ENCODE results near the gene LTBP3.

LTBP3 gene

DNA sequence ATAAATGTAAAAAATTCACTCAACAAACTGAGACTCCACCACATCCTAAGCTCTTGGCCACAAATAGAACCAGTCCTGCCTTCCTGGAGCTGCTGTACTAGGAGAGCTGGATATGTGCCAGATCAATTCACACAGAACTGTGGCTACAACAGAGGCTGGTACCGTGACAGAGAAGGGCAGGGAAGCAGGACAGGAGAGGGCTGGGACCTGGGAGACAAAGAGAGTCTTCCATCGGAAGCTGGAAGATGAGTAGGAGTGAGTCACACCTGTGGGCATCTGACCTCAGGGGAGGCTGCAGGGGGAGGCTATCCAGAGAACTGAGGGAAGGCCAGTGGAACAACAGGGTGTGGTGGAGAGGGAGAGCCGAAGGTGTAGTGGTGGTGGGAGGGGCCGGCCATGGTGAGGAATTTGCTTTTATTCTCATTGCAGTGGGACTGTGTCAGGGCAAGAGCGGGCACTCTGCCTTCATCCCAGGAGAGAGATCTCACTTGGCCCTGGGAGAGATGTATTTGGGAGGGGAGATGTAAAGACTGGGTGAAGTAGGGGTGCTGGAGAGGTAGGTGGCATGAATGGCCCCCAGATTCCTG is 1.9 kb upstream of the LTBP3 start:
- no peaks in the 10 kb centered on the region for H3K27me3 ChIP-seq (ENCODE audit: control insufficient read depth in 1 of 2, insufficient read depth in 2 of 2, low read length in 2 of 2)
- peaks cover 53% of the 10 kb centered on the region for H3K4me1 ChIP-seq (ENCODE audit: control insufficient read depth, insufficient read depth, low read length)
- H3K27ac ChIP-seq (ENCODE audit: low read length), result peak overlapping the region; percentile 97
- peak overlapping the region; percentile 12 to 42 for H3K9ac ChIP-seq (ENCODE audit: low read length in 2 of 2)
- no peaks in the 10 kb centered on the region for H3K9me3 ChIP-seq (ENCODE audit: control insufficient read depth in 2 of 2, low read length in 2 of 2)
- H3K4me3 ChIP-seq (ENCODE audit: low read length in 2 of 2), result peak overlapping the region in 1 of 2 donors; percentile 8
- H3K36me3 ChIP-seq (ENCODE audit: control insufficient read depth in 2 of 2, insufficient read depth in 2 of 2, low read length in 2 of 2), result no peaks in the 10 kb centered on the region

DNA sequence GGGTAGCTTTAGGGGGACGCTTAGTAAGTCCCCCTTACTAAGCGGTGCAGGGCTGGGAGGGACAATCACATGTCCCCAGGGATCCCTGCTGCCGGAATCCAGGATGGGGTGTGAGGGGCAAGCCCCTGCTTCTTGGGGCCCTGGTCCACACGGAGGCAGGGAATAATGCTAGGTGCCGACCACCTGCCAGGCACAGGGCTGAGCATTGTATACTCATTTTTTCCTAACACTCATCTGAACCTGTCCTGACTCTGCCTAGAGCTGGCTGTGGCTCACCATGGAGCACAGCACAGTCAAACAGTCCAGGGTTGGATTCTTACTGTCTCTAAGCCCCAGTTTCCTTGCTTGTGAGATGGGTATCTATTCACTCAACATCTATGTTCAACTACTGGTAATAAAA is 1.4 kb upstream of the LTBP3 start:
- Histone ChIP-seq H3K9ac (ENCODE audit: low read length in 2 of 2) (peak overlapping the region; percentile 21 to 88), H3K27ac (ENCODE audit: low read length) (peak overlapping the region; percentile 97), H3K9me3 (ENCODE audit: control insufficient read depth in 2 of 2, low read length in 2 of 2) (no peaks in the 10 kb centered on the region), H3K4me3 (ENCODE audit: low read length in 2 of 2) (peak overlapping the region in 1 of 2 donors; percentile 15), H3K36me3 (ENCODE audit: control insufficient read depth in 2 of 2, insufficient read depth in 2 of 2, low read length in 2 of 2) (no peaks in the 10 kb centered on the region), H3K27me3 (ENCODE audit: control insufficient read depth in 1 of 2, insufficient read depth in 2 of 2, low read length in 2 of 2) (no peaks in the 10 kb centered on the region), H3K4me1 (ENCODE audit: control insufficient read depth, insufficient read depth, low read length) (peaks cover 58% of the 10 kb centered on the region)

DNA sequence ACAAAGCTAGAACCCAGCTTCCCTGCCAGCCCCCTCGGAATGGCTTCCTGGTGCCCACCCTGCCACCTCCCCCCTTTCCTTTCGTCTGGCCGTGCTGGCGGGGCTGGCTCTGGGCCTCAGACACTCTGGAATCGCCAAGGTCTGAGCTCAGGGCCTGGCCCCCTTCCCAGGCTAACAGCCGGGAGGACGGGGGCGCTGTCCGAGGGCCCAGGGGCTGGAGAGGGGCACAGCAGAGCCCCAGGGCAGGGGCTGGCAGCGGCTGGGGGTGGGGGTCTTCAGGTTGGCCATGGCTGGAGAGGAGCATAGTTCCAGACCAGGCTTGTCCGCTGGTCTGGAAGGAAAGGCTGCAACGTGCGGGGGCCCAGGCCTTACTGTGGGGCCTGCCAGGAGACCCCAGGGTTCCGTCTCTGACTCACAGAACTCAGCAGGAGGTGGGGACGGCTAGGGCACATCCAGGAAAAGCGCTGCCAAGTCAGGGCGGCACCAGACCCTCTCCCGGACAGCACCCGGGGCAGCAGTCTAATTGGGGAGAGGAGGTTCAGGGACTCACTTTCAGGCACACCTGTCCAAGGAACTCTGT is 861 bp upstream of the LTBP3 start:
- Histone ChIP-seq H3K36me3 (ENCODE audit: control insufficient read depth in 2 of 2, insufficient read depth in 2 of 2, low read length in 2 of 2) (no peaks in the 10 kb centered on the region), H3K27me3 (ENCODE audit: control insufficient read depth in 1 of 2, insufficient read depth in 2 of 2, low read length in 2 of 2) (no peaks in the 10 kb centered on the region), H3K27ac (ENCODE audit: low read length) (peak overlapping the region; percentile 97), H3K9me3 (ENCODE audit: control insufficient read depth in 2 of 2, low read length in 2 of 2) (no peaks in the 10 kb centered on the region), H3K4me1 (ENCODE audit: control insufficient read depth, insufficient read depth, low read length) (peaks cover 61% of the 10 kb centered on the region), H3K9ac (ENCODE audit: low read length in 2 of 2) (peak overlapping the region; percentile 88), H3K4me3 (ENCODE audit: low read length in 2 of 2) (peak overlapping the region; percentile 67 to 69)

DNA sequence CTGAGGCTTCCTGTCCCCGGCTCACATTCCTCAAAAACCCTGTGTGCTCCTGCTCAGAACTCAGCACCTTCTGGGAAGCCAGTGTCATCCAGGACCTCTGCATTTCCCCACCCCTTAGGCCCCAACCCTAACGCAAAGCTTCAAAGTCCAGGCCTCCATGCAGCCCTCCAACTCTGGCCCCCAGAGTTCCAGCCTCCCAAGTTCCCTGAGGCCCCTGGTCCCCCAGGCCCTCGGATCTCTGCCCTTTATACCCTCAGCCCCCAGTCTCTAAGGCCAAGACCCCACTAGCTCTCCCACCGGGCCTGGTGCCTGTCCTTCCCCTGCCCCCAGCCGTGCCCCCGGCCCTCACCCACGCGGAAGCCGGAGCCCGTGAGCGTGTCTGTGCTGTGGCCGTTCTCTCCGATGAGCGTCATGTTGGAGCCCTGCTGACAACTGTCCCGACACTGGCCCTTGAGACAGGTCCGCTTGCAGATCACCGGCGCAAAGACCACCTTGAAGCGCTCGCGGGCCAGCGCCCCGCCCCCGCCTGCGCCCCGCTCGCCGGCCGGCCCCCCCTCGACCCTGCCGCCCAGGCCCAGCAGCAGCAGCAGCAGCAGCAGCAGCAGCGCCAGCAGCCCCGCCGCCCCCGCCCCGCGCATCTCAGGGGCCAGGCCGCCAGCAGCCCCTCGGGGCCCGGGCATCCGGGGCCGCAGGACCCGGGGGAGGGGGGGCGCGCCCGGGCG is 718 bp downstream of the LTBP3 start:
- peak overlapping the region; percentile 67 to 80 for H3K4me3 ChIP-seq (ENCODE audit: low read length in 2 of 2)
- H3K27me3 ChIP-seq (ENCODE audit: control insufficient read depth in 1 of 2, insufficient read depth in 2 of 2, low read length in 2 of 2), result no peaks in the 10 kb centered on the region
- H3K4me1 ChIP-seq (ENCODE audit: control insufficient read depth, insufficient read depth, low read length), result peaks cover 62% of the 10 kb centered on the region
- H3K27ac ChIP-seq (ENCODE audit: low read length), result peak overlapping the region; percentile 97
- H3K36me3 ChIP-seq (ENCODE audit: control insufficient read depth in 2 of 2, insufficient read depth in 2 of 2, low read length in 2 of 2), result peaks cover 2 to 3% of the 10 kb centered on the region in 2 donors
- H3K9me3 ChIP-seq (ENCODE audit: control insufficient read depth in 2 of 2, low read length in 2 of 2), result no peaks in the 10 kb centered on the region
- H3K9ac ChIP-seq (ENCODE audit: low read length in 2 of 2), result peak overlapping the region; percentile 80 to 86

DNA sequence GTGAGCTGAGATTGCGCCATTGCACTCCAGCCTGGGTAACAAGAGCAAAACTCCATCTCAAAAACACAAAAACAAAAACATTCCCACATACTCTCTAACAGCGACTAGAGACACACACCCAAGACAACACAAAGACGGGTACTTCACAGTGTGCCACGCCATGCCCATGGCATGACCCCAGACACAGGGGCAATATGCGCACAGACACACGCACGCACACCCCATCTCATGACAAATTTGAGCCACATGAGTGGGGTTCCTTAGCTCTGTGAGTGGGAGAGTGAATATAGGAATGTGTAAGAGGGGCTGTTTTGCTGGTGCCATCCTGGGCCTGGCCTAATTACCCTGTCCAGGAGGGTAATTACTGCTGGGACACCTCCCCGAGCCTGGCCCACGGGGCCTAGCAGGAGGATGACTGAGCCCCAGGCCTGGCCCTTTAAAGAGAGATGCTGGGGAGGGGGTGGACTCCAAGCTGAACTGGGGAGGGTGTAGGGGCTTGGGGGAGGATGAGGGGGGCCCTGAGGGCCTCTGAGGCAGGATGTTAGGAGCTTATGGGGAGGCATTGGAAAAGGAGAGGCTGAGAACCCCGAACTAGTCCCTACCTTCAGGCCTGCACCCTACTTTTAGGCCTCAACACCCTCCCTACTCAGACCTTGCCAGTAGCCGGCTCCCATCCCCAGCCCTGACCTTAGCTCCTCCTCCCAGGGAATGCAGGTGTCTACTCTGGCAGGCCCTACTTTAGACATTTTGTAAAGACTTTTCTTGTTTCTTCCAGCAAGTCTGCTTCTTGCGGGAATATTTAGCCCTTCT is 1.5 kb downstream of the LTBP3 start:
- peak overlapping the region; percentile 80 to 86 for H3K9ac ChIP-seq (ENCODE audit: low read length in 2 of 2)
- H3K9me3 ChIP-seq (ENCODE audit: control insufficient read depth in 2 of 2, low read length in 2 of 2), result no peaks in the 10 kb centered on the region
- peaks cover 9% of the 10 kb centered on the region in 2 donors for H3K36me3 ChIP-seq (ENCODE audit: control insufficient read depth in 2 of 2, insufficient read depth in 2 of 2, low read length in 2 of 2)
- no peaks in the 10 kb centered on the region for H3K27me3 ChIP-seq (ENCODE audit: control insufficient read depth in 1 of 2, insufficient read depth in 2 of 2, low read length in 2 of 2)
- H3K27ac ChIP-seq (ENCODE audit: low read length), result peak overlapping the region; percentile 84
- H3K4me3 ChIP-seq (ENCODE audit: low read length in 2 of 2), result peak overlapping the region; percentile 67 to 80
- H3K4me1 ChIP-seq (ENCODE audit: control insufficient read depth, insufficient read depth, low read length), result peaks cover 69% of the 10 kb centered on the region

DNA sequence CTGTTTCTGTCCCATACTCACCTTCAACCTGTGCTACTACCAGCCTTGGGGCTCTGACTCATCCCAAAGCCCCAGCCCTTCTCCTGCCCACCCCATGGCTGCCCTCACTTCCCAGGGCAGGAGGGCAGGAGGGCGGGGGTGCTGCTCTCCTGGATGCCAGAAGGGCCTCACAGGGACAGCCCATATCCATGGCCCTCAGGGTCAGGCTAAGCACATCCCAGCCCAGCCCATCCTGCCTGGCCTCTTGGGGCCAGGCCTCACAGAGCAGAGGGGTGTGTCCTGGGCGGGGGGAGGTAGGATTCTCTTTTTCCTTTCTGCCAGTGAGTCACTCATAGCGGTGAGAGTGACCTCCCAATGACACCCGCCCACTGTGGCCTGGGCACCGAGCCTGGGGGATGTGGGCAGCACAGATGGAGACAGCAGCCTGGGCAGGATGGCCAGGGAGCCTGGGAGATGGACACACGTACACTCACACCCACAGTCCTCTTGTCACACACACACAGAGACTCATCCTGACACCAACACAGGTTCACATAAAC is 2.4 kb downstream of the LTBP3 start:
- peak overlapping the region in 1 of 2 donors; percentile 22 for H3K4me3 ChIP-seq (ENCODE audit: low read length in 2 of 2)
- peak overlapping the region; percentile 42 to 86 for H3K9ac ChIP-seq (ENCODE audit: low read length in 2 of 2)
- H3K9me3 ChIP-seq (ENCODE audit: control insufficient read depth in 2 of 2, low read length in 2 of 2), result no peaks in the 10 kb centered on the region
- H3K36me3 ChIP-seq (ENCODE audit: control insufficient read depth in 2 of 2, insufficient read depth in 2 of 2, low read length in 2 of 2), result peaks cover 11 to 14% of the 10 kb centered on the region in 2 donors
- peak overlapping the region; percentile 55 for H3K27ac ChIP-seq (ENCODE audit: low read length)
- H3K27me3 ChIP-seq (ENCODE audit: control insufficient read depth in 1 of 2, insufficient read depth in 2 of 2, low read length in 2 of 2), result no peaks in the 10 kb centered on the region
- H3K4me1 ChIP-seq (ENCODE audit: control insufficient read depth, insufficient read depth, low read length), result peaks cover 62% of the 10 kb centered on the region

DNA sequence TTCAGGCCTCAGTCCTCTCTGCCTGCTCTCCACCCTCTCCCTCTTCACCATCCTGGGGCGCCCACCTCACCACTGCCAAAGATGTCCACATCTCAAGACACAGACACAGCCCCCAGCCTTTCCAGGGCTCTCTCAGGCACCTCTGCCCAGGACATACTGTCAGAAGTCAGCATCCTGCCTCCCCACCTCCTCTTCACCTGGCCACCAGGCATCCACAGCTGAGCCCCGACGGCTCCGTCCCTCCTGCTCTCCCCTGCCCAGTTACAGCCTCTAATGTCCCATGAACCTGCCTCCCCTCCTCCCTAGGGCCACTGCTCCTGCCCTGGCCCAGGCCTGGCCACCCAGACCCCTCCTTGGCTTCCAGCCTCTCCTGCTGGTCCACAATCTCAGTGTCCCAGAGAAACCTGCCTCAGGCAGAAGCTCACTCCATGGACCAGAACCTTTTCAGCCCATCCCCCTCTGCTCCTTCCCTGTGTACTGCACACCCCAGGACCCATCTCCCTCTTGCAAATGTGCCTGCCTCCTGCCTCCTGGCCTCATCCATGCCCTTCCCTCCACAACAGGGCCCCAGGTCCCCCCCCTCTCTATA is 3.2 kb downstream of the LTBP3 start:
- Histone ChIP-seq H3K9ac (ENCODE audit: low read length in 2 of 2) (peak overlapping the region; percentile 29 to 86), H3K27me3 (ENCODE audit: control insufficient read depth in 1 of 2, insufficient read depth in 2 of 2, low read length in 2 of 2) (no peaks in the 10 kb centered on the region), H3K9me3 (ENCODE audit: control insufficient read depth in 2 of 2, low read length in 2 of 2) (no peaks in the 10 kb centered on the region), H3K4me1 (ENCODE audit: control insufficient read depth, insufficient read depth, low read length) (peaks cover 54% of the 10 kb centered on the region), H3K27ac (ENCODE audit: low read length) (peak overlapping the region; percentile 55), H3K4me3 (ENCODE audit: low read length in 2 of 2) (no peak overlapping the region), H3K36me3 (ENCODE audit: control insufficient read depth in 2 of 2, insufficient read depth in 2 of 2, low read length in 2 of 2) (peaks cover 11 to 14% of the 10 kb centered on the region in 2 donors)

DNA sequence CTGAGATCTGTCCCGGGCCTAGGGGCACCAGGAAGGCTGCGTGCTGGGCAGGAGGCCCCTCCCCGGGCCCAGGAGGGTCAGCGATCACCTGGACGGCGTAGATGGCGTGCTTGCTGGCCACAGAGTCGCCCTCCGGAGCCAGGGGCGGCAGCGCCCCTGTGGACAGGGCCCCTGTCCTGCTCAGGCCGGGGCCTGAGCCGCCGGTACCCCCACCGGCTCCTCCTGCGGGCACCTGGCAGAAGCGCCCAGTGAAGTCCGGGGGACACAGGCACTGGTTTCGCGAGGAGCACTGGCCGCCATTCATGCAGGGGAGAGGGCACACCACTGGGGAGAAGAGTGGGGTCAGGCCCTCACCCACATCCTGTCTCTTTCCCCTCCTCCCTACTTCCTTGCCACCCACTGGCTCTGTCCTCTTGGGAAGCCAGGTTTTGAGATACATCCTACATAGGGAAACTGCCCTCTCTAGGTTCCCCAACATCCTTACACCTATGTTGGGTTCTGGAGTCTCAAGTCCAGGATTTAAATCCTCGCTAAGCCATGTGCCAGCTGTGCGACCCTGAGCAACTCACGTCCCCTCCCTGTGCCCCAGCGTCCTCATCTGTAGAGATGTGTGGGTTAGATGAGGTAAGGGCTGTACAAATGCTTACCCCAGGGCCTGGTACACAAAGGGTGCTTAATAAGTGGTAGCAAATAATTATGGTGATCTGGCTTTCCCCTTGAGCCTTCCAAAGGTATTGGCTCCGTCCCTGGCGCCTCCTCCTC is 3.9 kb downstream of the LTBP3 start:
- no peak overlapping the region for H3K4me3 ChIP-seq (ENCODE audit: low read length in 2 of 2)
- no peaks in the 10 kb centered on the region for H3K27me3 ChIP-seq (ENCODE audit: control insufficient read depth in 1 of 2, insufficient read depth in 2 of 2, low read length in 2 of 2)
- H3K9me3 ChIP-seq (ENCODE audit: control insufficient read depth in 2 of 2, low read length in 2 of 2), result no peaks in the 10 kb centered on the region
- peaks cover 48% of the 10 kb centered on the region for H3K4me1 ChIP-seq (ENCODE audit: control insufficient read depth, insufficient read depth, low read length)
- H3K9ac ChIP-seq (ENCODE audit: low read length in 2 of 2), result peak overlapping the region in 1 of 2 donors; percentile 36
- H3K36me3 ChIP-seq (ENCODE audit: control insufficient read depth in 2 of 2, insufficient read depth in 2 of 2, low read length in 2 of 2), result peaks cover 11 to 17% of the 10 kb centered on the region in 2 donors
- no peak overlapping the region for H3K27ac ChIP-seq (ENCODE audit: low read length)

DNA sequence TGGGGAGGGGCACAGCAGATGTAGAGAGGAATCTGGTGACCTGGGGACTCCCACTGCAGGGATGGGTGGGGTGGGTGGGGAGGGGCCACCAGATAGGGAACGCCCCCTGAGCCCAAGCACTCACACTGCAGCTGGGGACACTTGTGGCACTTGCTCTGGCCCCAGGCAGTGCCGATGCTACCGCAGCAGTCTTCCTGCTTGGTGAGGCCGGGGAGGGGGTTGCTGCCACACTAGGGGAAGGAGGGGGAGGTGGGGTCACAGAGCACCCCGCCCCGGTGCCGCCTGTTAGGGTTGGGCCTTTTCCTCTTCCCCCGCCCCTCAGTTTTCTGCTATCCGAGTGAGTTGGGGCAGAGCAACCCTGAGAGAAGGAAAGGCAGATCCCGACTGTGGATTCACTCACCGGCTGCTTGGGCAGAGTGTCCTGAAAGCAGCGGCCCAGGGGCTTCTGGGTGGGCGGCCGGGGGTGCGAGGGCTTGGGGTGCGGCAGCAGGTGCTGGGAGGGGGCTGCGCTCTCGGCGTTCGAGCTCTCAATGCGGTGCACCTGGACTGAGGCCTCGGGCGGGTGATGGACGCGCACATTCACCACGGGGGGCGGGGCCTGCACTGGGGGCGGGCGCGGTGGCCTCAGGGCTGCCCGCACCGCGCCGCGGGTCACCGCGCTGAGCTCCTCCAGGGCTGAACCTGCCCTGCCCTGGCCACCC is 4.7 kb downstream of the LTBP3 start:
- Histone ChIP-seq H3K27ac (ENCODE audit: low read length) (no peak overlapping the region), H3K9me3 (ENCODE audit: control insufficient read depth in 2 of 2, low read length in 2 of 2) (no peaks in the 10 kb centered on the region), H3K9ac (ENCODE audit: low read length in 2 of 2) (no peak overlapping the region), H3K27me3 (ENCODE audit: control insufficient read depth in 1 of 2, insufficient read depth in 2 of 2, low read length in 2 of 2) (no peaks in the 10 kb centered on the region), H3K4me1 (ENCODE audit: control insufficient read depth, insufficient read depth, low read length) (peaks cover 40% of the 10 kb centered on the region), H3K36me3 (ENCODE audit: control insufficient read depth in 2 of 2, insufficient read depth in 2 of 2, low read length in 2 of 2) (peaks cover 15 to 25% of the 10 kb centered on the region in 2 donors), H3K4me3 (ENCODE audit: low read length in 2 of 2) (no peak overlapping the region)

All from stomach smooth muscle (tissue), 2 donors.